ENCODE data around the gene STARD3.
"Not testable (repeated sequence)": the region's sequence is repeated elsewhere in the genome, so short reads cannot be mapped to it uniquely, and the experiment has no call there.

The STARD3 gene

GRCh38 chr17:39699818-39700147 is 62.8 kb downstream of the STARD3 start, which contains the start of gene ERBB2:
TSS of gene ERBB2 (plus strand) at chr17:39700064. CDS start at chr17:39700239, 175 bp downstream.
- no peak for DNase-seq

GRCh38 chr17:39700148-39700987 is 63.4 kb downstream of the STARD3 start:
- DNase-seq, result no peak

- no peak for DNase-seq
Measured at GRCh38 chr17:39701012-39701783, 64.3 kb downstream of the STARD3 start.

GRCh38 chr17:39701784-39702422 is 65.0 kb downstream of the STARD3 start:
- no peak for DNase-seq

GRCh38 chr17:39702901-39703893 is 66.3 kb downstream of the STARD3 start:
- no peak for DNase-seq

GRCh38 chr17:39703913-39704312 is 67.0 kb downstream of the STARD3 start:
- no peak for DNase-seq

GRCh38 chr17:39704821-39705551 is 68.0 kb downstream of the STARD3 start:
- DNase-seq, result no peak

GRCh38 chr17:39705786-39706348 is 68.9 kb downstream of the STARD3 start:
- DNase-seq, result no peak

GRCh38 chr17:39706383-39706782 is 69.4 kb downstream of the STARD3 start:
- no peak for DNase-seq

GRCh38 chr17:39706921-39707337 is 70.0 kb downstream of the STARD3 start:
- no peak for DNase-seq

GRCh38 chr17:39709319-39709997 is 72.5 kb downstream of the STARD3 start:
- no peak for DNase-seq

GRCh38 chr17:39709998-39710964 is 73.3 kb downstream of the STARD3 start:
- no peak for DNase-seq

GRCh38 chr17:39711071-39711470 is 74.1 kb downstream of the STARD3 start:
- DNase-seq, result not testable (repeated sequence)

GRCh38 chr17:39711851-39712250 is 74.9 kb downstream of the STARD3 start:
- no peak for DNase-seq
